Right lobe of liver (tissue), 6 donors: ENCODE measurements around the gene CDC20B. TPM values are rescaled to one million over a fixed set of nuclear protein-coding genes. Genes with fewer than 3 reads are reported as not detected.

Experiments
- ATAC-seq, 4 donors: fragments of 200-7000 bp; cut with Tn5 transposase; one replicate each; pipeline ENCODE4 v1.9.1; 2020; ENCODE audit warnings: mild to moderate bottlenecking in 4 of 4, moderate library complexity in 4 of 4
- DNase-seq, 3 donors: peaks; one replicate each; pipeline ENCODE4 v3.0.0-alpha.2; 2020
- H3K27ac ChIP-seq, 3 donors: fragments of 200-600 bp; one replicate each; pipeline ENCODE4 v1.8.0; 2022
- H3K27me3 ChIP-seq, 2 donors: fragments of 200-600 bp; one replicate each; pipeline ENCODE4 v1.8.0; 2022
- H3K36me3 ChIP-seq, 4 donors: fragments of 200-600 bp; sonication (generic) in 1 of 4; one replicate each; pipeline versions ENCODE4 v1.5.1 to v1.8.0; 2017 to 2022; ENCODE audit warnings: control low read depth in 1 of 4
- H3K4me1 ChIP-seq, 4 donors: fragments of 200-600 bp; sonication (generic) in 1 of 4; one replicate each; pipeline versions ENCODE4 v1.5.1 to v1.8.0; 2017 to 2022; ENCODE audit warnings: control low read depth in 1 of 4
- H3K4me3 ChIP-seq, 3 donors: fragments of 200-600 bp; one replicate each; pipeline ENCODE4 v1.8.0; 2022
- H3K9me3 ChIP-seq, 4 donors: fragments of 200-600 bp; sonication (generic) in 1 of 4; one replicate each; pipeline versions ENCODE4 v1.5.1 to v1.8.0; 2017 to 2022; ENCODE audit warnings: control low read depth in 1 of 4
- CTCF ChIP-seq, 4 donors: fragments of 200-600 bp in 3 of 4; fragments of 450-650 bp in 1 of 4; IDR thresholded peaks; one replicate each; pipeline versions ENCODE4 v1.5.1 to v1.8.0; 2016 to 2022; ENCODE audit warnings: antibody characterized with exemption in 4 of 4, mild to moderate bottlenecking in 2 of 4
- POLR2A ChIP-seq: fragments of 450-650 bp; IDR thresholded peaks from one replicate; pipeline ENCODE4 v1.6.1; 2017; ENCODE audit warnings: antibody characterized with exemption, mild to moderate bottlenecking
- WGBS: methylation state at CpG from one replicate; pipeline ENCODE4 v1.1.6; 2018; ENCODE audit warnings: low coverage, low lambda C conversion rate; ENCODE audit not compliant: insufficient coverage; ENCODE audit errors: missing lambda C conversion rate; 5-methylcytosine and 5-hydroxymethylcytosine counted together
- intact Hi-C, 2 donors: fragments of 100-400 bp; cut with DNase I; formaldehyde crosslinking; loops; one replicate each; pipeline versions ENCODE4 v1.11.2 to v1.14.1; 2022
- long read RNA-seq: library from polyadenylated mRNA; unstranded; transcript quantifications from one replicate; pipeline ENCODE4 v2.0.0, GENCODE V29; 2019
- total RNA-seq, 6 experiments: library from RNA; depleted of rRNA in 2 of 6; stranded (reverse); fragments of >200 nt in 2 of 6; fragmentation: NEBNext Ultra II Directional in 3 of 6; extraction: Animal tissue kit (Norgen Biotek cat#: 25700) in 3 of 6; gene quantifications; one replicate each; pipeline versions ENCODE4 v1.1.0 to v1.2.4, GENCODE V29; 2016 to 2023
- donor health status: DM: no; HTN: yes; CAD: no.
- donor health status: DM: no; HTN: no; CAD: no.
- donor health status: DM: no; HTN: no; CAD: no.
- donor health status: DM: no; HTN: yes; CAD: no.
- donor health status: DM: no; HTN: yes; CAD: no.

CDC20B gene
- not detected for total RNA-seq
- long read RNA-seq = 0 reads

GRCh38 chr5:55172937-55173686, at the start of gene CDC20B:
Gene CDC20B (minus strand): TSS chr5:55173177. CDS start chr5:55173000, 177 bp downstream.
- peak; percentile 75 to 83 (median 79) for DNase-seq
- Histone ChIP-seq H3K27me3 (peaks cover 4 to 24% of the 10 kb centered on the region in 2 donors), H3K4me1 (peaks cover 0 to 28% (median 11%) of the 10 kb centered on the region in 4 donors), H3K36me3 (no peaks in the 10 kb centered on the region), H3K27ac (no peak within 1 kb of the TSS), H3K9me3 (no peaks in the 10 kb centered on the region), H3K4me3 (peak within 1 kb of the TSS; percentile 38 to 52 (median 42))
- WGBS = under 1% methylated on average over 27 of the region's 69 CpGs
- TF ChIP-seq POLR2A (no peak), CTCF (IDR thresholded peaks at IDR 0.05) (no peak)
- intact Hi-C loops = no loop called here
- peak; percentile 90 to 94 (median 91) for ATAC-seq

GRCh38 chr5:55222092-55222984, 49.4 kb upstream of the CDC20B start:
- Histone ChIP-seq H3K36me3 (no peaks in the 10 kb centered on the region), H3K27me3 (peaks cover 0 to 75% of the 10 kb centered on the region in 2 donors), H3K4me3 (no peak overlapping the region), H3K27ac (no peak overlapping the region), H3K9me3 (no peaks in the 10 kb centered on the region), H3K4me1 (peaks cover 0 to 20% (median 0%) of the 10 kb centered on the region in 4 donors)
- ATAC-seq = no peak
- intact Hi-C loops = no loop called here
- no peak for DNase-seq
- TF ChIP-seq CTCF (IDR thresholded peaks at IDR 0.05) = no peak
- no peak for TF ChIP-seq POLR2A
- WGBS = 15% methylated on average over 26 of the region's 30 CpGs

- Histone ChIP-seq H3K27me3 (peaks cover 0 to 58% of the 10 kb centered on the region in 2 donors), H3K4me1 (peaks cover 0 to 9% (median 0%) of the 10 kb centered on the region in 4 donors), H3K27ac (no peak overlapping the region), H3K36me3 (no peaks in the 10 kb centered on the region), H3K4me3 (no peak overlapping the region), H3K9me3 (no peaks in the 10 kb centered on the region)
- peak in 3 of 4 donors; percentile 25 to 38 (median 26) for ATAC-seq
- DNase-seq = no peak
- 4% methylated on average over 16 of the region's 62 CpGs for WGBS
- intact Hi-C loops = no loop called here
- TF ChIP-seq CTCF (IDR thresholded peaks at IDR 0.05) = no peak
- no peak for TF ChIP-seq POLR2A
Observed at GRCh38 chr5:55220433-55221185, 47.6 kb upstream of the CDC20B start.

- no peak overlapping the region for H3K27ac ChIP-seq
- intact Hi-C loops = no loop called here
- no peaks in the 10 kb centered on the region for H3K36me3 ChIP-seq
- no peak for ATAC-seq
- no peak overlapping the region for H3K4me3 ChIP-seq
- no peak for DNase-seq
- peaks cover 0 to 9% (median 0%) of the 10 kb centered on the region in 4 donors for H3K4me1 ChIP-seq
- H3K9me3 ChIP-seq = no peaks in the 10 kb centered on the region
- TF ChIP-seq POLR2A = no peak
- TF ChIP-seq CTCF (IDR thresholded peaks at IDR 0.05) = no peak
- 80% methylated on average over 3 of the region's 3 CpGs for WGBS
- peaks cover 0 to 50% of the 10 kb centered on the region in 2 donors for H3K27me3 ChIP-seq
Observed at GRCh38 chr5:55219770-55220169, 46.8 kb upstream of the CDC20B start.
